Activated CD4-positive, alpha-beta T cell treated with anti-CD3 and anti-CD28 coated beads, Interleukin-2, Interleukin-4, amounts not matched to agents 100 ng/mL and 50 ng/mL, durations not matched to agents 16 hours and 8 hours (primary cell): ENCODE measurements around the gene PDK1.

Experiments
- DNase-seq: peaks from one replicate; pipeline ENCODE4 v3.0.0-alpha.2; 2020; ENCODE audit warnings: low spot score

PDK1 gene

GRCh38 chr2:172597176-172597842, 41.4 kb downstream of the PDK1 start:
- no peak for DNase-seq

GRCh38 chr2:172599947-172600346, 44.1 kb downstream of the PDK1 start:
- no peak for DNase-seq

- no peak for DNase-seq
These were observed 44.7 kb downstream of the PDK1 start for GRCh38 chr2:172600557-172601008.

- DNase-seq, result no peak
These were observed 50.4 kb downstream of the PDK1 start for GRCh38 chr2:172606285-172606684.

- DNase-seq, result no peak
These were observed 51.6 kb downstream of the PDK1 start for GRCh38 chr2:172607379-172607928.

GRCh38 chr2:172609488-172609887, 53.6 kb downstream of the PDK1 start:
- no peak for DNase-seq

GRCh38 chr2:172612051-172612450, 56.2 kb downstream of the PDK1 start:
- no peak for DNase-seq

- no peak for DNase-seq
These were observed 57.1 kb downstream of the PDK1 start for GRCh38 chr2:172613040-172613439.

- DNase-seq, result no peak
These were observed 57.8 kb downstream of the PDK1 start for GRCh38 chr2:172613615-172614231.

- no peak for DNase-seq
These were observed 59.0 kb downstream of the PDK1 start for GRCh38 chr2:172614932-172615331.

- no peak for DNase-seq
These were observed 59.9 kb downstream of the PDK1 start for GRCh38 chr2:172615727-172616261.

GRCh38 chr2:172617115-172617514, 61.2 kb downstream of the PDK1 start:
- no peak for DNase-seq

- DNase-seq, result no peak
These were observed 67.5 kb downstream of the PDK1 start for GRCh38 chr2:172623249-172623965.

GRCh38 chr2:172624996-172625395, 69.1 kb downstream of the PDK1 start:
- no peak for DNase-seq

- no peak for DNase-seq
These were observed 71.3 kb downstream of the PDK1 start for GRCh38 chr2:172627181-172627580.

GRCh38 chr2:172628085-172628484, 72.2 kb downstream of the PDK1 start:
- no peak for DNase-seq

- DNase-seq, result no peak
These were observed 73.7 kb downstream of the PDK1 start for GRCh38 chr2:172629586-172629985.

GRCh38 chr2:172630181-172630580, 74.3 kb downstream of the PDK1 start:
- no peak for DNase-seq

- DNase-seq, result no peak
These were observed 78.6 kb downstream of the PDK1 start for GRCh38 chr2:172634477-172634876.

- DNase-seq, result no peak
These were observed 79.7 kb downstream of the PDK1 start for GRCh38 chr2:172635548-172635947.

GRCh38 chr2:172639256-172639655, 83.4 kb downstream of the PDK1 start:
- no peak for DNase-seq

- DNase-seq, result peak; percentile 11
These were observed 83.9 kb downstream of the PDK1 start for GRCh38 chr2:172639823-172640222.

- no peak for DNase-seq
These were observed 84.5 kb downstream of the PDK1 start for GRCh38 chr2:172640389-172640788.
